A673 (cell line): ENCODE data around the gene ATP5MC2. TPM values are rescaled to one million over a fixed set of nuclear protein-coding genes. Genes with fewer than 3 reads are reported as not detected.

Experiments used
- BruUV-seq: library from RNA; stranded (reverse); fragments of 400-500 nt; replicated peaks from 2 replicates; lab custom pipeline; 2021; lab: Mats Ljungman, UMichigan
- CTCF ChIA-PET: fragments of 300-600 bp; sonication (Branson Sonifier 250); formaldehyde crosslinking; loops from one replicate; lab custom pipeline; 2022; ENCODE audit warnings: antibody characterized with exemption; lab: Charles Lee
- POLR2A ChIA-PET: fragments of 300-600 bp; sonication (Branson Sonifier 250); formaldehyde crosslinking; loops from one replicate; lab custom pipeline; 2022; ENCODE audit warnings: antibody characterized with exemption; ENCODE audit not compliant: low non-redundant PET; lab: Charles Lee
- DNase-seq: peaks from one replicate; pipeline ENCODE4 v3.0.0-alpha.2; 2015; ENCODE audit warnings: low spot score
- H3K27ac ChIP-seq: fragments of 200-600 bp; sonication (generic); 2 replicates; pipeline ENCODE4 v1.5.1; 2016; ENCODE audit warnings: mixed run types, low read depth, mild to moderate bottlenecking, mixed read lengths, antibody characterized with exemption, low read length; ENCODE audit not compliant: poor library complexity, severe bottlenecking
- H3K27me3 ChIP-seq: fragments of 200-600 bp; sonication (generic); replicated peaks from 2 replicates; pipeline ENCODE4 v1.6.1; 2017; ENCODE audit warnings: mixed run types, low read depth, mild to moderate bottlenecking, mixed read lengths, antibody characterized with exemption, low read length; ENCODE audit not compliant: insufficient read depth, poor library complexity
- H3K36me3 ChIP-seq: fragments of 200-600 bp; sonication (generic); 2 replicates; pipeline ENCODE4 v1.6.1; 2016; ENCODE audit warnings: mixed run types, mild to moderate bottlenecking, mixed read lengths, antibody characterized with exemption, low read length; ENCODE audit not compliant: insufficient read depth, poor library complexity, severe bottlenecking
- H3K4me1 ChIP-seq: fragments of 200-600 bp; sonication (generic); 2 replicates; pipeline ENCODE4 v1.6.1; 2017; ENCODE audit warnings: mixed run types, mild to moderate bottlenecking, mixed read lengths, antibody characterized with exemption, low read length; ENCODE audit not compliant: insufficient read depth, poor library complexity, severe bottlenecking
- H3K4me3 ChIP-seq: fragments of 200-600 bp; sonication (generic); 2 replicates; pipeline ENCODE4 v1.5.1; 2016; ENCODE audit warnings: low read depth, mixed run types, mild to moderate bottlenecking, mixed read lengths, low read length; ENCODE audit not compliant: poor library complexity, severe bottlenecking
- H3K9me3 ChIP-seq: fragments of 200-600 bp; sonication (generic); 2 replicates; pipeline ENCODE4 v1.6.1; 2016; ENCODE audit warnings: mixed run types, low read depth, mild to moderate bottlenecking, mixed read lengths, antibody characterized with exemption, low read length; ENCODE audit not compliant: poor library complexity, severe bottlenecking
- CTCF ChIP-seq: fragments of 300-800, 200-600 bp; sonication (generic); conservative IDR thresholded peaks from 2 replicates; pipeline ENCODE4 v1.5.1; 2017; ENCODE audit warnings: low read depth, mild to moderate bottlenecking, antibody characterized with exemption, low read length, moderate library complexity, mixed read lengths
- EZH2 ChIP-seq: fragments of 200-600 bp; sonication (generic); IDR thresholded peaks from 2 replicates; pipeline ENCODE4 v1.6.1; 2017; ENCODE audit warnings: borderline replicate concordance, low read depth, mild to moderate bottlenecking, mixed read lengths, antibody characterized with exemption, low read length; ENCODE audit not compliant: poor library complexity, severe bottlenecking
- intact Hi-C: fragments of 100-400 bp; cut with micrococcal nuclease; formaldehyde crosslinking; loops from one replicate; pipeline ENCODE4 v1.10.0; 2022; ENCODE audit not compliant: unreplicated experiment
- total RNA-seq: library from RNA; stranded (reverse); gene quantifications from 2 replicates; pipeline ENCODE4 v1.2.3, GENCODE V29; 2021

Gene ATP5MC2
- total RNA-seq, 1 experiment from 2014 or later: 447 TPM

- Histone ChIP-seq H3K27ac (no peak overlapping the region), H3K36me3 (no peaks in the 10 kb centered on the region), H3K4me1 (peaks cover 15% of the 10 kb centered on the region), H3K4me3 (peak overlapping the region; percentile 33), H3K9me3 (no peaks in the 10 kb centered on the region), H3K27me3 (no peaks in the 10 kb centered on the region)
- TF ChIP-seq EZH2: no peak
- intact Hi-C loops: no loop called here
- CTCF ChIA-PET: interaction anchor here (0.6 kb wide), 1 partner anchor 94 kb away, joined by 3 read pairs; no protein-coding TSS in a partner anchor
- BruUV-seq: no TSS peak
- peak; percentile 77 for DNase-seq
- POLR2A ChIA-PET: no interaction called here
Measured at GRCh38 chr12:53695152-53696145, 19.6 kb upstream of the ATP5MC2 start.

- H3K4me3 ChIP-seq: no peak overlapping the region
- H3K9me3 ChIP-seq: no peaks in the 10 kb centered on the region
- POLR2A ChIA-PET: no interaction called here
- DNase-seq: no peak
- no peaks in the 10 kb centered on the region for H3K36me3 ChIP-seq
- no TSS peak for BruUV-seq
- peaks cover 8% of the 10 kb centered on the region for H3K4me1 ChIP-seq
- H3K27me3 ChIP-seq: no peaks in the 10 kb centered on the region
- TF ChIP-seq EZH2 (no peak), CTCF (no peak)
- no peak overlapping the region for H3K27ac ChIP-seq
- CTCF ChIA-PET: interaction anchor here (0.6 kb wide), 1 partner anchor 95 kb away, joined by 3 read pairs; no protein-coding TSS in a partner anchor
- intact Hi-C loops: no loop called here
Measured at GRCh38 chr12:53694756-53695151, 18.9 kb upstream of the ATP5MC2 start.

GRCh38 chr12:53688134-53688533 is 12.3 kb upstream of the ATP5MC2 start:
- no peak overlapping the region for H3K27ac ChIP-seq
- no peaks in the 10 kb centered on the region for H3K9me3 ChIP-seq
- ChIA-PET POLR2A (no interaction called here), CTCF (no interaction called here)
- H3K4me1 ChIP-seq: no peaks in the 10 kb centered on the region
- intact Hi-C loops: no loop called here
- DNase-seq: no peak
- no peaks in the 10 kb centered on the region for H3K27me3 ChIP-seq
- BruUV-seq: no TSS peak
- H3K4me3 ChIP-seq: no peak overlapping the region
- no peaks in the 10 kb centered on the region for H3K36me3 ChIP-seq
- TF ChIP-seq EZH2: no peak
- TF ChIP-seq CTCF: no peak
